Activated T-helper 17 cell treated with anti-CD3 and anti-CD28 coated beads, Interleukin-2, amount 50 U/mL, for 72 hours (primary cell): ENCODE data around the gene TBC1D23. TPM values are rescaled to one million over a fixed set of nuclear protein-coding genes. Genes with fewer than 3 reads are reported as not detected.
"Not testable (repeated sequence)": the region's sequence is repeated elsewhere in the genome, so short reads cannot be mapped to it uniquely, and the experiment has no call there.

Source experiments
- ATAC-seq: fragments of 150-1000 bp; cut with Tn5 transposase; replicated peaks from 2 replicates; pipeline ENCODE4 v1.10.0; 2021; ENCODE audit warnings: mild to moderate bottlenecking, moderate library complexity
- H3K27ac Mint-ChIP-seq: one replicate; pipeline ENCODE4 v1.8.0; 2022; ENCODE audit warnings: mixed read lengths
- H3K27me3 Mint-ChIP-seq: one replicate; pipeline ENCODE4 v1.8.0; 2022; ENCODE audit warnings: mixed read lengths
- H3K36me3 Mint-ChIP-seq: one replicate; pipeline ENCODE4 v1.8.0; 2022; ENCODE audit warnings: low read depth, mild to moderate bottlenecking, mixed read lengths
- H3K4me1 Mint-ChIP-seq: one replicate; pipeline ENCODE4 v1.8.0; 2022; ENCODE audit warnings: mixed read lengths
- H3K4me3 Mint-ChIP-seq: one replicate; pipeline ENCODE4 v1.8.0; 2022; ENCODE audit warnings: mild to moderate bottlenecking, mixed read lengths
- H3K9me3 Mint-ChIP-seq: one replicate; pipeline ENCODE4 v1.8.0; 2022; ENCODE audit warnings: mixed read lengths
- total RNA-seq, 2 donors: library from RNA; stranded (reverse); gene quantifications; one replicate each; pipeline ENCODE4 v1.2.3, GENCODE V29; 2022

The TBC1D23 gene
- total RNA-seq, 2 donors from 2014 or later, result 26.5 to 28.6 TPM

- Mint-ChIP-seq H3K9me3 (no peaks in the 10 kb centered on the region), H3K36me3 (peaks cover 9% of the 10 kb centered on the region), H3K4me1 (peaks cover 11% of the 10 kb centered on the region), H3K27me3 (no peaks in the 10 kb centered on the region), H3K4me3 (peak within 1 kb of the TSS; percentile 92), H3K27ac (peak within 1 kb of the TSS; percentile 90)
- ATAC-seq, result peak; percentile 98
Observed at GRCh38 chr3:100334488-100335351, 73.9 kb downstream of the TBC1D23 start, which contains the start of gene NIT2. NIT2 (plus strand) TSS chr3:100334757; CDS start chr3:100334792, 35 bp downstream.

GRCh38 chr3:100335434-100335833 is 74.6 kb downstream of the TBC1D23 start:
- Mint-ChIP-seq H3K4me3 (peak overlapping the region; percentile 92), H3K9me3 (no peaks in the 10 kb centered on the region), H3K27me3 (no peaks in the 10 kb centered on the region), H3K4me1 (peaks cover 11% of the 10 kb centered on the region), H3K27ac (peak overlapping the region; percentile 90), H3K36me3 (peaks cover 16% of the 10 kb centered on the region)
- ATAC-seq, result no peak

- H3K27ac Mint-ChIP-seq, result peak overlapping the region; percentile 90
- H3K9me3 Mint-ChIP-seq, H3K27me3 Mint-ChIP-seq, ATAC-seq: not testable (repeated sequence)
- peaks cover 24% of the 10 kb centered on the region for H3K36me3 Mint-ChIP-seq
- peaks cover 11% of the 10 kb centered on the region for H3K4me1 Mint-ChIP-seq
- H3K4me3 Mint-ChIP-seq, result peak overlapping the region; percentile 92
Observed at GRCh38 chr3:100336229-100336628, 75.4 kb downstream of the TBC1D23 start.

- no peaks in the 10 kb centered on the region for H3K27me3 Mint-ChIP-seq
- no peak for ATAC-seq
Observed at GRCh38 chr3:100338911-100339310, 78.1 kb downstream of the TBC1D23 start.

GRCh38 chr3:100339786-100340185 is 79.0 kb downstream of the TBC1D23 start:
- Mint-ChIP-seq H3K4me1 (peaks cover 20% of the 10 kb centered on the region), H3K27ac (no peak overlapping the region), H3K36me3 (peaks cover 60% of the 10 kb centered on the region), H3K9me3 (no peaks in the 10 kb centered on the region), H3K4me3 (no peak overlapping the region), H3K27me3 (no peaks in the 10 kb centered on the region)
- no peak for ATAC-seq

More at GRCh38 chr3:100338911-100339310, 78.1 kb downstream of the TBC1D23 start:
- Mint-ChIP-seq H3K27ac (no peak overlapping the region), H3K4me1 (peaks cover 15% of the 10 kb centered on the region), H3K9me3 (no peaks in the 10 kb centered on the region), H3K36me3 (peaks cover 51% of the 10 kb centered on the region), H3K4me3 (no peak overlapping the region)

- Mint-ChIP-seq H3K36me3 (peaks cover 67% of the 10 kb centered on the region), H3K4me3 (no peak overlapping the region), H3K27me3 (no peaks in the 10 kb centered on the region), H3K9me3 (no peaks in the 10 kb centered on the region), H3K27ac (peak overlapping the region; percentile 22), H3K4me1 (peaks cover 17% of the 10 kb centered on the region)
- no peak for ATAC-seq
Observed at GRCh38 chr3:100340527-100340926, 79.7 kb downstream of the TBC1D23 start.

GRCh38 chr3:100348727-100349126 is 87.9 kb downstream of the TBC1D23 start:
- Mint-ChIP-seq H3K27me3 (no peaks in the 10 kb centered on the region), H3K27ac (no peak overlapping the region), H3K4me3 (no peak overlapping the region), H3K4me1 (peaks cover 7% of the 10 kb centered on the region), H3K36me3 (peaks cover 95% of the 10 kb centered on the region), H3K9me3 (no peaks in the 10 kb centered on the region)
- ATAC-seq, result no peak

- ATAC-seq, H3K4me3 Mint-ChIP-seq, H3K27me3 Mint-ChIP-seq, H3K27ac Mint-ChIP-seq, H3K4me1 Mint-ChIP-seq, H3K9me3 Mint-ChIP-seq: not testable (repeated sequence)
- H3K36me3 Mint-ChIP-seq, result peaks cover 94% of the 10 kb centered on the region
Observed at GRCh38 chr3:100351770-100352169, 91.0 kb downstream of the TBC1D23 start.

GRCh38 chr3:100352296-100353231 is 91.8 kb downstream of the TBC1D23 start:
- no peak for ATAC-seq
- Mint-ChIP-seq H3K9me3 (no peaks in the 10 kb centered on the region), H3K27me3 (no peaks in the 10 kb centered on the region), H3K36me3 (peaks cover 92% of the 10 kb centered on the region), H3K4me3 (no peak overlapping the region), H3K4me1 (no peaks in the 10 kb centered on the region), H3K27ac (no peak overlapping the region)

GRCh38 chr3:100354850-100355249 is 94.1 kb downstream of the TBC1D23 start:
- no peak overlapping the region for H3K4me3 Mint-ChIP-seq
- no peaks in the 10 kb centered on the region for H3K9me3 Mint-ChIP-seq
- peaks cover 90% of the 10 kb centered on the region for H3K36me3 Mint-ChIP-seq
- H3K4me1 Mint-ChIP-seq, result no peaks in the 10 kb centered on the region
- no peak for ATAC-seq
- no peaks in the 10 kb centered on the region for H3K27me3 Mint-ChIP-seq
- H3K27ac Mint-ChIP-seq, result peak overlapping the region; percentile 3

- peaks cover 4% of the 10 kb centered on the region for H3K9me3 Mint-ChIP-seq
- no peak overlapping the region for H3K4me3 Mint-ChIP-seq
- H3K36me3 Mint-ChIP-seq, result peaks cover 87% of the 10 kb centered on the region
- no peaks in the 10 kb centered on the region for H3K4me1 Mint-ChIP-seq
- H3K27ac Mint-ChIP-seq, result peak overlapping the region; percentile 22
- no peaks in the 10 kb centered on the region for H3K27me3 Mint-ChIP-seq
- no peak for ATAC-seq
Observed at GRCh38 chr3:100358413-100358812, 97.6 kb downstream of the TBC1D23 start.

- peaks cover 88% of the 10 kb centered on the region for H3K36me3 Mint-ChIP-seq
- no peak overlapping the region for H3K27ac Mint-ChIP-seq
- no peaks in the 10 kb centered on the region for H3K27me3 Mint-ChIP-seq
- H3K4me1 Mint-ChIP-seq, result no peaks in the 10 kb centered on the region
- ATAC-seq, result no peak
- H3K9me3 Mint-ChIP-seq, result peaks cover 4% of the 10 kb centered on the region
- no peak overlapping the region for H3K4me3 Mint-ChIP-seq
Observed at GRCh38 chr3:100359035-100359434, 98.2 kb downstream of the TBC1D23 start.

GRCh38 chr3:100360757-100361496 is 100.1 kb downstream of the TBC1D23 start:
- H3K9me3 Mint-ChIP-seq, result peaks cover 4% of the 10 kb centered on the region
- H3K27ac Mint-ChIP-seq, result peak overlapping the region; percentile 74
- ATAC-seq, result no peak
- H3K4me1 Mint-ChIP-seq, result no peaks in the 10 kb centered on the region
- H3K36me3 Mint-ChIP-seq, result peaks cover 88% of the 10 kb centered on the region
- H3K27me3 Mint-ChIP-seq, result no peaks in the 10 kb centered on the region
- no peak overlapping the region for H3K4me3 Mint-ChIP-seq

- Mint-ChIP-seq H3K4me1 (no peaks in the 10 kb centered on the region), H3K36me3 (peaks cover 88% of the 10 kb centered on the region), H3K27ac (peak overlapping the region; percentile 74), H3K9me3 (peaks cover 4% of the 10 kb centered on the region), H3K27me3 (no peaks in the 10 kb centered on the region), H3K4me3 (no peak overlapping the region)
- no peak for ATAC-seq
Observed at GRCh38 chr3:100361897-100362296, 101.1 kb downstream of the TBC1D23 start.
